ENCODE results near the gene TMEM184A. TPM values are rescaled to one million over a fixed set of nuclear protein-coding genes. Genes with fewer than 3 reads are reported as not detected.

TMEM184A gene
- total and polyA plus RNA-seq, 8 donors, result 1.00 to 9.7 (median 2.4) TPM

DNA sequence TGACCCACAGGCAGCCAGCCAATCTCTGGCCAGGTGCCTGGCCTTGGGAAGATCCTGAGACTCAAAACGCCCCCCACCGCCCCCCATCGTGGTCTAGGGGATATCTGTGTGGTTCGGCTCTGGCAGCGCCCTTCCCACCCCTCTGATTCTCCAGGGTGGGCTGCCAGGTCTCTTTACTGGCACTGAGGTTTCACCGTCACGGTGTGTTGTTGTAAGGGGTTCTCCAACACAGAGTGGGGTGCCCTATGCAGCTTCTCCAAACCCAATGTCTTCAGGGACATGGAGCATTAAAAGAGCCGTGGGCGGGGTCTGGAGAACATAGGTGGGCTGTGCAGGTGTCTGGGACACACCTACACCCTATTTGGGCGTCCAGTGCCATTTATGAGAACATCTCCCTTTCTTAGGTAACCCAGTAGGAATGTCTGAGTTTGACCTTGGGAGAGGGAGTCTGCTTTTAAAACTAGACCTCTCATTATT lies 24.0 kb downstream of the TMEM184A start:
- TF ChIP-seq, protein P1, sequence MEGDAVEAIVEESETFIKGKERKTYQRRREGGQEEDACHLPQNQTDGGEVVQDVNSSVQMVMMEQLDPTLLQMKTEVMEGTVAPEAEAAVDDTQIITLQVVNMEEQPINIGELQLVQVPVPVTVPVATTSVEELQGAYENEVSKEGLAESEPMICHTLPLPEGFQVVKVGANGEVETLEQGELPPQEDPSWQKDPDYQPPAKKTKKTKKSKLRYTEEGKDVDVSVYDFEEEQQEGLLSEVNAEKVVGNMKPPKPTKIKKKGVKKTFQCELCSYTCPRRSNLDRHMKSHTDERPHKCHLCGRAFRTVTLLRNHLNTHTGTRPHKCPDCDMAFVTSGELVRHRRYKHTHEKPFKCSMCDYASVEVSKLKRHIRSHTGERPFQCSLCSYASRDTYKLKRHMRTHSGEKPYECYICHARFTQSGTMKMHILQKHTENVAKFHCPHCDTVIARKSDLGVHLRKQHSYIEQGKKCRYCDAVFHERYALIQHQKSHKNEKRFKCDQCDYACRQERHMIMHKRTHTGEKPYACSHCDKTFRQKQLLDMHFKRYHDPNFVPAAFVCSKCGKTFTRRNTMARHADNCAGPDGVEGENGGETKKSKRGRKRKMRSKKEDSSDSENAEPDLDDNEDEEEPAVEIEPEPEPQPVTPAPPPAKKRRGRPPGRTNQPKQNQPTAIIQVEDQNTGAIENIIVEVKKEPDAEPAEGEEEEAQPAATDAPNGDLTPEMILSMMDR (IDR thresholded peaks at IDR 0.05), result no peak
- H3K36me3 ChIP-seq, result peaks cover 0 to 16% of the 10 kb centered on the region in 2 donors
- DNase-seq (no peak), ATAC-seq (no peak)
- peak overlapping the region; percentile 89 to 99 for H3K27ac ChIP-seq
- intact Hi-C loops (cut with DNase I), result no loop called here
- peaks cover 32 to 63% of the 10 kb centered on the region in 2 donors for H3K4me1 ChIP-seq
- H3K9me3 ChIP-seq, result no peaks in the 10 kb centered on the region
- H3K27me3 ChIP-seq, result no peaks in the 10 kb centered on the region
- H3K4me3 ChIP-seq, result peak overlapping the region; percentile 56 to 67

DNA sequence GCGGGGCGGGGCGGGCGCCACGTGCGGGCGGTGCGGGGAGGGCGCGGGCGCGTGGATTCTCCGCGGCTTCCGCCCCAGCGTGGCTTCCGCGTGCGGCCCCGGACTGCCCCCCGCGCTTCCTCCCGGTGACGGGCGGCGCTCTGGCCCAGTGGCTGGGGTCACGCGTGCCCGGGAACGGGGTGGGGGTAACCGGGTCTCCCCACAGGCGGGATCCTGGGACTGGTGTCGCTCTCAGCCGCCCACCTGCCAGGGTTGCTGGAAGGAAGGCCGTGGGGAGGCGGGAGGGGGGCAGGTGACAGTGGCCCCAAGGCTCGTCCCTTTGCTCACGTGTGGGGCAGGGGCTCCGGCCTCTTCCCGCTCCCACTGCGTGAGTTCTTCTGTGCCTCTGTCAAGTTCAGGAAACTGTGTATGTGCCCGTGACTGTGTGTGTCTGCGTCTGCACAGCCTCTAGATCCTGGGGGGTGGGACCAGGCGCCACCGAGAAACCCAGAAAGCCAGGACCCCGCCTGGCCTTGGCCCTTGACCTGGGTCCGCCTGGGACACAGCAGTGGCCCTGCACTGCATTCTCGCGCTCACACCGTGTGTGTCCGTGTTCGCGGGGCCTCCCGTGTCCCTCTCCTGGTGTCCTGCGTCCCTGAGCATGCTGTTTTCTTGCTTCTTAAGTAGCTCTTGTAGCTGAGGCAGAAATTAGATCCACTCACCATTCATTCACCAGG lies 24.6 kb downstream of the TMEM184A start:
- ATAC-seq (peak; percentile 31), DNase-seq (peak in 3 of 4 donors; percentile 24 to 90 (median 61))
- Histone ChIP-seq H3K27me3 (no peaks in the 10 kb centered on the region), H3K4me3 (peak overlapping the region; percentile 56 to 67), H3K9me3 (no peaks in the 10 kb centered on the region), H3K36me3 (peaks cover 0 to 15% of the 10 kb centered on the region in 2 donors), H3K27ac (peak overlapping the region; percentile 89 to 99), H3K4me1 (peaks cover 26 to 57% of the 10 kb centered on the region in 2 donors)
- intact Hi-C loops (cut with DNase I), result no loop called here
- TF ChIP-seq, protein P1 (IDR thresholded peaks at IDR 0.05), result no peak

DNA sequence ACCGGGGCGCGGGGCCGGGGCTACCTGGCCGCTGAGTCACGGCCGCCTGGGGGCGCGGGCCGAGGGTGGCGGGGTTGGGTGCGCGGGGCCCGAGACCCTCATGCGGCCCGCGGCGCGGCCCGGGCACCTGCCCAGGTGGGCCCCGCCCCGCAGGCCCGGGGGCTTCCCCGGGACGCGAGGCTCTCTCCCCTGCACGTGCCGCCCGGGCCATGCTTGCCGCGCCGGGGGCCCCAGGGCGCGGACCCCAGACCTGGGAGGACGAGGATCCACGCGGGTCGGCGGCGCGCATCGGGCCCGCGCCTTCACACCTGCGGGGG lies 25.1 kb downstream of the TMEM184A start:
- Histone ChIP-seq H3K4me3 (peak overlapping the region; percentile 56 to 67), H3K27me3 (no peaks in the 10 kb centered on the region), H3K4me1 (peaks cover 21 to 52% of the 10 kb centered on the region in 2 donors), H3K9me3 (no peaks in the 10 kb centered on the region), H3K36me3 (peaks cover 0 to 10% of the 10 kb centered on the region in 2 donors), H3K27ac (peak overlapping the region; percentile 89 to 99)
- ATAC-seq, result no peak
- DNase-seq, result no peak
- TF ChIP-seq, protein P1 (IDR thresholded peaks at IDR 0.05), result no peak
- intact Hi-C loops (cut with DNase I), result no loop called here

DNA sequence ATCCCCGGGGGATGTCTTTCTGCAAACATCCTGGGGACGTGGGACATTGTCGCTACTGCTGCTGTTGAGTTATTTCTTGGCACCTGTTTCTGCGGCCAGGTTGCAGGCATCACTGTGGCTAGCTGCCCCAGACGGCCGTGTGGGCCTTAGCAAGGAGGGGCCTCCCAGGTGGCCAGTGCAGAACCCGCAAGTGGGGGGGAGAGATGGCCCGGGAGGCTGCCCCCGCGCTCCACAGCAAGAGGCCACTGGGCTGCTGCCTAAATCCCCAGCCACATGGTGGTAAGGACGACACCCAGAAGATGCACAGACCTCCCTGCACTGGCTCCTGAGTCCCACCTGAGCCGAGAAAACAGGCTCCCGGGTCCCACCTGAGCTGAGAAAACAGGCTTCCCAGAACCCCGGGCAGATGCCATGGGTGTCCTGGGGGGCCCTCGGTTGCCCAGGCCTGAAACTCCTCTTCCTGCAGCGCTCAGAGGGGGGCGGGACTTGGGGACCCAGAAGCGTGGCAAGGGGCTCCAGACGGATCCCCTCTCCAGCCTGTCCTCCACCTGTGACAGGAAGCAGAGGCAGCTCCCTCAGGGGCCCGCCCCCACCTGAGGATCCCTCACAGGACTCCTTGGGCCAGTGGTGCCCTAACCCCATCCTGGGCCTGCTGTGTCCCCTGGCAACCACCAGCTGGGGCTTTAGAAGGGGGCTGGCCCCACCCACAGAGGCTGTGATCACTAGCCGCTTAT lies 26.5 kb downstream of the TMEM184A start:
- TF ChIP-seq, protein P1 (IDR thresholded peaks at IDR 0.05), result no peak
- ATAC-seq, result no peak
- intact Hi-C loops (cut with DNase I), result no loop called here

DNA sequence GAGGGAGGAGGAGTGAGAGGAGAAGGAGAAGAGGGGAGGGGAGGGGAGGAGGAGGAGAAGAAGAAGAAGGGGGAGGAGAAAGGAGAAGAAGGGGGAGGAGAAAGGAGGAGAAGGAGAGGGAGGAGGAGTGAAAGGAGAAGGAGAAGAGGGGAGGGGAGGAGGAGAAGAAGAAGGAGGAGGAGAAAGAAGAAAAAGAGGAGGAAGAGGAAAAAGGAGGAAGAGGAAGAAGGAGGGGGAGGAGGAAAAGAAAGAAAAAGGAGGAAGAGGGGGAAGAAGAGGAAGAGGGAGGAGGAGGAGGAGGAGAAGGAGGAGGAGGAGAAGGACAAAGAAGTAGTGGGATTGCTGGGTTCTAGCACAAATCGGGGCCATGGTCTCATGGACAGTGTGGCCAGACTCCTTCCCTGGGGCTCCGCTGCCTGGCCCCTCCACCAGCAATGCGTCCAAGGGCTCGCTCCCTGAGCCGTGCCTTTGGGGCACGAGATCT lies 29.7 kb downstream of the TMEM184A start:
- peaks cover 0 to 18% of the 10 kb centered on the region in 2 donors for H3K27me3 ChIP-seq
- no peak for ATAC-seq
- no peaks in the 10 kb centered on the region for H3K36me3 ChIP-seq
- H3K9me3 ChIP-seq, result no peaks in the 10 kb centered on the region
- DNase-seq, result peak in 1 of 4 donors; percentile 41
- H3K4me3 ChIP-seq, result no peak overlapping the region
- no peak overlapping the region for H3K27ac ChIP-seq
- TF ChIP-seq, protein P1 (IDR thresholded peaks at IDR 0.05), result no peak
- H3K4me1 ChIP-seq, result peaks cover 0 to 6% of the 10 kb centered on the region in 2 donors
- intact Hi-C loops (cut with DNase I), result no loop called here

More for the DNA sequence above, 26.5 kb downstream of the TMEM184A start:
- no peaks in the 10 kb centered on the region for H3K9me3 ChIP-seq
- peak in 1 of 4 donors; percentile 74 for DNase-seq
- peak overlapping the region in 1 of 2 donors; percentile 67 for H3K4me3 ChIP-seq
- H3K36me3 ChIP-seq, result no peaks in the 10 kb centered on the region
- peak overlapping the region in 1 of 2 donors; percentile 89 for H3K27ac ChIP-seq
- no peaks in the 10 kb centered on the region for H3K27me3 ChIP-seq
- peaks cover 19 to 38% of the 10 kb centered on the region in 2 donors for H3K4me1 ChIP-seq
